Testis (tissue), 3 donors: ENCODE measurements around the gene PLD1. TPM values are rescaled to one million over a fixed set of nuclear protein-coding genes. Genes with fewer than 3 reads are reported as not detected.
"Not testable (repeated sequence)": the region's sequence is repeated elsewhere in the genome, so short reads cannot be mapped to it uniquely, and the experiment has no call there.

Source experiments
- DNase-seq: peaks from one replicate; pipeline ENCODE4 v3.0.0-alpha.2; 2019
- H3K27ac ChIP-seq, 2 donors: fragments of 200-600 bp; sonication (generic); one replicate each; pipeline ENCODE4 v1.5.1; 2019
- H3K27me3 ChIP-seq: fragments of 200-600 bp; sonication (generic); one replicate; pipeline ENCODE4 v1.5.1; 2019
- H3K36me3 ChIP-seq: fragments of 200-600 bp; sonication (generic); one replicate; pipeline ENCODE4 v1.5.1; 2017; ENCODE audit warnings: low read depth; ENCODE audit errors: missing control alignments
- H3K4me1 ChIP-seq: fragments of 200-600 bp; sonication (generic); one replicate; pipeline ENCODE4 v1.5.1; 2019
- H3K4me3 ChIP-seq, 2 donors: fragments of 200-600 bp; sonication (generic); one replicate each; pipeline ENCODE4 v1.5.1; 2017 to 2019
- H3K9me3 ChIP-seq: fragments of 200-600 bp; sonication (generic); one replicate; pipeline ENCODE4 v1.5.1; 2017
- POLR2A ChIP-seq: fragments of 450-650 bp; IDR thresholded peaks from one replicate; pipeline ENCODE4 v1.6.1; 2017; ENCODE audit warnings: antibody characterized with exemption, mild to moderate bottlenecking, moderate library complexity
- WGBS, 2 donors: methylation state at CpG; one replicate each; pipeline ENCODE4 v1.1.5; 2018; 5-methylcytosine and 5-hydroxymethylcytosine counted together
- intact Hi-C: fragments of 100-400 bp; cut with DNase I; formaldehyde crosslinking; loops from one replicate; pipeline ENCODE4 v1.15.1; 2023; ENCODE audit warnings: low total_unique reads
- polyA plus RNA-seq: library from polyadenylated mRNA; stranded (reverse); fragments of 350-450 nt; fragmentation: Illumina TruSeq; extraction: RNeasy Lipid Tissue Mini Kit (QIAGEN cat#74804); gene quantifications from one replicate; pipeline ENCODE4 v1.2.3, GENCODE V29; 2014; ENCODE audit warnings: low read depth, low replicate concordance; ENCODE audit not compliant: insufficient read depth
- total RNA-seq, 2 donors: library from RNA; depleted of rRNA; stranded (reverse); fragments of >200 nt; gene quantifications; one replicate each; pipeline ENCODE4 v1.2.3, GENCODE V29; 2016
- TF ChIP-seq, protein P1 (sequence below), 3 experiments: fragments of 450-650 bp in 2 of 3; fragments of 200-600 bp in 1 of 3; sonication (generic) in 1 of 3; IDR thresholded peaks; one replicate each; pipeline ENCODE4 v1.5.1; 2016 to 2019; ENCODE audit warnings: antibody characterized with exemption in 3 of 3, mild to moderate bottlenecking in 2 of 3, moderate library complexity in 1 of 3

PLD1 gene
- total and polyA plus RNA-seq, 3 donors from 2014 or later: 10.7 to 27.4 (median 19.1) TPM

- no peaks in the 10 kb centered on the region for H3K36me3 ChIP-seq
- peaks cover 14% of the 10 kb centered on the region for H3K4me1 ChIP-seq
- intact Hi-C loops: no loop called here
- no peak for DNase-seq
- no peak overlapping the region for H3K4me3 ChIP-seq
- TF ChIP-seq, protein P1, sequence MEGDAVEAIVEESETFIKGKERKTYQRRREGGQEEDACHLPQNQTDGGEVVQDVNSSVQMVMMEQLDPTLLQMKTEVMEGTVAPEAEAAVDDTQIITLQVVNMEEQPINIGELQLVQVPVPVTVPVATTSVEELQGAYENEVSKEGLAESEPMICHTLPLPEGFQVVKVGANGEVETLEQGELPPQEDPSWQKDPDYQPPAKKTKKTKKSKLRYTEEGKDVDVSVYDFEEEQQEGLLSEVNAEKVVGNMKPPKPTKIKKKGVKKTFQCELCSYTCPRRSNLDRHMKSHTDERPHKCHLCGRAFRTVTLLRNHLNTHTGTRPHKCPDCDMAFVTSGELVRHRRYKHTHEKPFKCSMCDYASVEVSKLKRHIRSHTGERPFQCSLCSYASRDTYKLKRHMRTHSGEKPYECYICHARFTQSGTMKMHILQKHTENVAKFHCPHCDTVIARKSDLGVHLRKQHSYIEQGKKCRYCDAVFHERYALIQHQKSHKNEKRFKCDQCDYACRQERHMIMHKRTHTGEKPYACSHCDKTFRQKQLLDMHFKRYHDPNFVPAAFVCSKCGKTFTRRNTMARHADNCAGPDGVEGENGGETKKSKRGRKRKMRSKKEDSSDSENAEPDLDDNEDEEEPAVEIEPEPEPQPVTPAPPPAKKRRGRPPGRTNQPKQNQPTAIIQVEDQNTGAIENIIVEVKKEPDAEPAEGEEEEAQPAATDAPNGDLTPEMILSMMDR (IDR thresholded peaks at IDR 0.05): no peak
- TF ChIP-seq POLR2A: no peak
- H3K27ac ChIP-seq: no peak overlapping the region
- WGBS, 2 donors: 66 to 78% methylated on average over 2 of the region's 2 CpGs
- H3K9me3 ChIP-seq: no peaks in the 10 kb centered on the region
- H3K27me3 ChIP-seq: no peaks in the 10 kb centered on the region
Observed at GRCh38 chr3:171752329-171752728, 58.0 kb downstream of the PLD1 start.

DNA sequence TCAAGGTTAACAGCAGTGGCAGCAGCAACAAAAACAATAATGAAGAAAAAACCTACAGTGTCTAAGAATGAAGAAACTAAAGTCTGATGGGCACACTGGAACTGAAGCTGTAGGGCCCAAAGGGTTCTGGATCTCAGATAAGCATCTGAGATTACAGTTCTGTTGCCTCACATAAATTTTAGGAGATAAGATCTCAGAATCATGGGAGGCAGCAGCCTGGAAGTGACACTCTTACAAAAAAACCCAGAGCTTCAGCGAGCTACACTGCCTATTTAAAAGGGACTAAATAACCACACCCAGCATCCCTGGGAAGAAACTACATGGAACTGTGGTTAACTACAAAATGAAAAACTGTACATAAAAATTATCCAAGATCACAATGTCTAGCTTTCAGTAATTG lies 61.2 kb downstream of the PLD1 start:
- no peak for DNase-seq
- H3K4me1 ChIP-seq: peaks cover 20% of the 10 kb centered on the region
- no peaks in the 10 kb centered on the region for H3K27me3 ChIP-seq
- TF ChIP-seq POLR2A: no peak
- TF ChIP-seq, protein P1 (IDR thresholded peaks at IDR 0.05): no peak
- WGBS, 2 donors: 55 to 60% methylated on average over 1 of the region's 1 CpG
- H3K9me3 ChIP-seq: no peaks in the 10 kb centered on the region
- no peak overlapping the region for H3K4me3 ChIP-seq
- H3K27ac ChIP-seq: no peak overlapping the region
- intact Hi-C loops: no loop called here
- H3K36me3 ChIP-seq: no peaks in the 10 kb centered on the region

GRCh38 chr3:171748064-171748924 lies 62.0 kb downstream of the PLD1 start:
- intact Hi-C loops: no loop called here
- TF ChIP-seq, protein P1 (IDR thresholded peaks at IDR 0.05): no peak
- no peak for TF ChIP-seq POLR2A
- Histone ChIP-seq H3K4me1 (peaks cover 20% of the 10 kb centered on the region), H3K36me3 (no peaks in the 10 kb centered on the region), H3K27me3 (no peaks in the 10 kb centered on the region), H3K4me3 (no peak overlapping the region), H3K9me3 (no peaks in the 10 kb centered on the region), H3K27ac (peak overlapping the region in 1 of 2 donors; percentile 64)
- WGBS, 2 donors: 34 to 43% methylated on average over 7 of the region's 7 CpGs
- DNase-seq: no peak

GRCh38 chr3:171747223-171747920 lies 62.9 kb downstream of the PLD1 start:
- peak overlapping the region in 1 of 2 donors; percentile 64 for H3K27ac ChIP-seq
- no peaks in the 10 kb centered on the region for H3K9me3 ChIP-seq
- no peak overlapping the region for H3K4me3 ChIP-seq
- intact Hi-C loops: no loop called here
- H3K4me1 ChIP-seq: peaks cover 16% of the 10 kb centered on the region
- 27 to 43% methylated on average over 2 of the region's 2 CpGs for WGBS, 2 donors
- H3K27me3 ChIP-seq: no peaks in the 10 kb centered on the region
- H3K36me3 ChIP-seq: no peaks in the 10 kb centered on the region
- TF ChIP-seq, protein P1 (IDR thresholded peaks at IDR 0.05): no peak
- no peak for TF ChIP-seq POLR2A
- no peak for DNase-seq

DNA sequence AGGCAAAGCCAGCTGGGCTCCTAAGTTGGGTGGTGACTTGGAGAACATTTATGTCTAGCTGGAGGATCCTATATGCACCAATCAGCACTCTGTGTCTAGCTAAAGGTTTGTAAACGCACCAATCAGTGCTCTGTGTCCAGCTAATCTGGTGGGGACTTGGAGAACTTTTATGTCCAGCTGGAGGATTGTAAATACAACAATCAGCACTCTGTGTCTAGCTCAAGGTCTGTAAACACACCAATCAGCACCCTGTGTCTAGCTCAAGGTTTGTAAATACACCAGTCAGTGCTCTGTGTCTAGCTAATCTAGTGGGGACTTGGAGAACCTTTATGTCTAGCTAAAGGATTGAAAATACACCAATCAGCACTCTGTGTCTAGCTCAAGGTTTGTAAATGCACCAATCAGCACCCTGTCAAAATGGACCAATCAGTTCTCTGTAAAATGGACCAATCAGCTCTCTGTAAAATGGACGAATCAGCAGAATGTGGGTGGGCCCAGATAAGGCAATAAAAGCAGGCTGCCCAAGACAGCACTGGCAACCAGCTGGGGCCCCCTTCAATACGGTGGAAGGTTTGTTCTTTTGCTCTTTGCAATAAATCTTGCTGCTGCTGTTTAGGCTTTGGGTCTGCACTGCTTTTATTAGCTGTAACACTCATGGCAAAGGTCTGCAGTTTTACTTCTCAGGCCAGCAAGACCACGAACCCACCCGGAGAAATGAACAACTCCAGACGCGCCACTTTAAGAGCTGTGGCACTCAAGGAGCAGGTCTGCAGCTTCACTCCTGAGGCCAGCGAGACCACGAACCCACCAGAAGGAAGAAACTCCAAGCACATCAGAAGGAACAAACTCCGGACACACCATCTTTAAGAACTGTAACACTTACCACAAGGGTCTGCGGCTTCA lies 63.7 kb downstream of the PLD1 start:
- H3K27me3 ChIP-seq, H3K27ac ChIP-seq, H3K36me3 ChIP-seq, intact Hi-C loops, H3K9me3 ChIP-seq: not testable (repeated sequence)
- peak overlapping the region in 1 of 2 donors; percentile 50 for H3K4me3 ChIP-seq
- peak; percentile 53 for DNase-seq
- peaks cover 16% of the 10 kb centered on the region for H3K4me1 ChIP-seq
- 58 to 71% methylated on average over 9 to 11 of the region's 11 CpGs for WGBS, 2 donors
